NCI-H526 treated with DMSO at 0.1 percent for 48 hours (cell line): Measurements from ENCODE around the gene CLEC4F.

ENCODE experiments used
- DNase-seq: peaks from one replicate; lab custom pipeline; 2025; lab: John Stamatoyannopoulos, UW

Gene CLEC4F

GRCh38 chr2:70820499-70820898, at the start of gene CLEC4F:
Gene CLEC4F (minus strand): TSS chr2:70820599. CDS start chr2:70820523, 76 bp downstream.
- DNase-seq: no peak

GRCh38 chr2:70868970-70869369, 48.6 kb upstream of the CLEC4F start:
- DNase-seq: no peak

GRCh38 chr2:70861777-70862625, 41.6 kb upstream of the CLEC4F start:
- DNase-seq: peak; percentile 71

GRCh38 chr2:70855667-70856066, 35.3 kb upstream of the CLEC4F start:
- DNase-seq: no peak

- no peak for DNase-seq
Measured at GRCh38 chr2:70854411-70854810, 34.0 kb upstream of the CLEC4F start.

- DNase-seq: no peak
Measured at GRCh38 chr2:70852824-70853223, 32.4 kb upstream of the CLEC4F start.

- no peak for DNase-seq
Measured at GRCh38 chr2:70851704-70852103, 31.3 kb upstream of the CLEC4F start.

GRCh38 chr2:70850925-70851324, 30.5 kb upstream of the CLEC4F start:
- no peak for DNase-seq

- no peak for DNase-seq
Measured at GRCh38 chr2:70842401-70842800, 22.0 kb upstream of the CLEC4F start.

GRCh38 chr2:70837980-70838925, 17.9 kb upstream of the CLEC4F start:
- DNase-seq: no peak

- no peak for DNase-seq
Measured at GRCh38 chr2:70835643-70836042, 15.2 kb upstream of the CLEC4F start, which contains the start of gene CD207. Gene CD207 (minus strand): TSS chr2:70835816. CDS start chr2:70835776, 40 bp downstream.

- no peak for DNase-seq
Measured at GRCh38 chr2:70834881-70835280, 14.5 kb upstream of the CLEC4F start.

GRCh38 chr2:70834106-70834505, 13.7 kb upstream of the CLEC4F start:
- DNase-seq: no peak

GRCh38 chr2:70833246-70833645, 12.8 kb upstream of the CLEC4F start:
- DNase-seq: no peak

- DNase-seq: no peak
Measured at GRCh38 chr2:70832386-70832785, 12.0 kb upstream of the CLEC4F start.

GRCh38 chr2:70831861-70832260, 11.5 kb upstream of the CLEC4F start:
- DNase-seq: no peak

- no peak for DNase-seq
Measured at GRCh38 chr2:70830366-70830765, 10.0 kb upstream of the CLEC4F start.

- no peak for DNase-seq
Measured at GRCh38 chr2:70829916-70830315, 9.5 kb upstream of the CLEC4F start.

GRCh38 chr2:70828914-70829824, 8.8 kb upstream of the CLEC4F start:
- DNase-seq: no peak

GRCh38 chr2:70828115-70828514, 7.7 kb upstream of the CLEC4F start:
- no peak for DNase-seq

GRCh38 chr2:70827388-70827787, 7.0 kb upstream of the CLEC4F start:
- no peak for DNase-seq
